GM12801 (cell line): Measurements from ENCODE around the gene NSD2.

ENCODE experiments used
- TF ChIP-seq, protein P1 (sequence below): IDR thresholded peaks from one replicate; pipeline ENCODE4 v1.5.1; 2011; ENCODE audit warnings: control low read depth; ENCODE audit not compliant: insufficient read length; ENCODE audit errors: extremely low read depth

The NSD2 gene

DNA sequence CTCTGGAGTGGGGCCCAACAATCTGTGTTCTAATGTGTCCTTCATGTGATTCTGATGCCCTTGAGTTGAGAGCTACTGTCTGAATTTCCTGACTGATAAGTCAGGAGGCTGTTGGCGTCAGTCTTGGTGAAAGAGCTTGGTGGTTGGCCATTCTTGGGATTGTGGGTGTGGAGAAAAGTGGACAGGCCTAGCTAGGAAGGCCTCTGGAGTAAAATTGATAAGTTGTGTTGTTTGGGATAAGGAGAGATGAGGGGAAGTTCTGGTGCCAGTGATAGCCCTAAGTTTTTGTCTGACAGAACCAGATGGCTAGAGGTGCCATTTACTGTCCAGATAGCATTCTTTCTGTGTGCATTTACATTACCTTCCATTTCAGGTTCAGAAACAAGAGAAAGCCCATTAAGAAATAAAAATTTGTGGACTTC, 11.7 kb downstream of the NSD2 start:
- TF ChIP-seq, protein P1, sequence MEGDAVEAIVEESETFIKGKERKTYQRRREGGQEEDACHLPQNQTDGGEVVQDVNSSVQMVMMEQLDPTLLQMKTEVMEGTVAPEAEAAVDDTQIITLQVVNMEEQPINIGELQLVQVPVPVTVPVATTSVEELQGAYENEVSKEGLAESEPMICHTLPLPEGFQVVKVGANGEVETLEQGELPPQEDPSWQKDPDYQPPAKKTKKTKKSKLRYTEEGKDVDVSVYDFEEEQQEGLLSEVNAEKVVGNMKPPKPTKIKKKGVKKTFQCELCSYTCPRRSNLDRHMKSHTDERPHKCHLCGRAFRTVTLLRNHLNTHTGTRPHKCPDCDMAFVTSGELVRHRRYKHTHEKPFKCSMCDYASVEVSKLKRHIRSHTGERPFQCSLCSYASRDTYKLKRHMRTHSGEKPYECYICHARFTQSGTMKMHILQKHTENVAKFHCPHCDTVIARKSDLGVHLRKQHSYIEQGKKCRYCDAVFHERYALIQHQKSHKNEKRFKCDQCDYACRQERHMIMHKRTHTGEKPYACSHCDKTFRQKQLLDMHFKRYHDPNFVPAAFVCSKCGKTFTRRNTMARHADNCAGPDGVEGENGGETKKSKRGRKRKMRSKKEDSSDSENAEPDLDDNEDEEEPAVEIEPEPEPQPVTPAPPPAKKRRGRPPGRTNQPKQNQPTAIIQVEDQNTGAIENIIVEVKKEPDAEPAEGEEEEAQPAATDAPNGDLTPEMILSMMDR: no peak

DNA sequence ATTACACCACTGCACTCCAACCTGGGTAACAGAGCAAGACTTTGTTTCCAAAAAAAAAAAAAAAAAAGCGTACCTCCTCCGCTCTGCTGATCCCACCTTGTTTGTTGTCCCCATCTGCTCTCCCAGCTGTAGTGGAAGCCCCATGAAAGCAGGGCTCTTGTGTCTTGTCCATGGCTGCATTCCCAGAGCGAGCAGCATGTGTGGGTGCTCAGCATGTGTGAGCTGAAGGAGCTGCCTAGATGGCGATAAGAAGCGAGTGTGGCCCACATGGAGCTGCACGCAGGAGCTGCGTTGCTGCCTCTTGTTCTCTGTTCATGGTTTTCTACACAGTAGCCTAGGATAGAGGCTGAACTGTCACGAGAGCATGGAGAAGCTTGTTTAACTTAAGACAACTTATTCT, 12.4 kb downstream of the NSD2 start:
- TF ChIP-seq, protein P1: no peak

DNA sequence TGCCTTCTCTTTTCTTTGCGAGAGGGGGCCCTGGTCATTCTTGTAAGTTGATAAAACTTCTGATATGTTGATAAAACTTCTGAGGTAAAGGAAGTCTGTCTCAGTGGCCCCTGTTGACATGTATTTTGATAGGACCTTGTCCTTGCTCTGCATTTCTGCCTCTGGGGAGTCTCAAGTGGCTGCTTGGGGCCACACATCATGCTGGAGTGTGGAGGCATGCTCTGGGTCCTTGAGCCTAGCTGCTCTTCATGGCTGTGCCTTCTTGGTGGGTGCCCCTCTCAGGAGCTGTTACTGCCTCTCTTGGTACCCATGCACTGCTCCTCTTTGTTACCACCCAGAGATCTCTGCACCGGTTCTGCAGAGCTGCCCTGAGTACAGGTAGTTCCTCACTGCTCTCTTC, 14.2 kb downstream of the NSD2 start:
- TF ChIP-seq, protein P1: no peak

DNA sequence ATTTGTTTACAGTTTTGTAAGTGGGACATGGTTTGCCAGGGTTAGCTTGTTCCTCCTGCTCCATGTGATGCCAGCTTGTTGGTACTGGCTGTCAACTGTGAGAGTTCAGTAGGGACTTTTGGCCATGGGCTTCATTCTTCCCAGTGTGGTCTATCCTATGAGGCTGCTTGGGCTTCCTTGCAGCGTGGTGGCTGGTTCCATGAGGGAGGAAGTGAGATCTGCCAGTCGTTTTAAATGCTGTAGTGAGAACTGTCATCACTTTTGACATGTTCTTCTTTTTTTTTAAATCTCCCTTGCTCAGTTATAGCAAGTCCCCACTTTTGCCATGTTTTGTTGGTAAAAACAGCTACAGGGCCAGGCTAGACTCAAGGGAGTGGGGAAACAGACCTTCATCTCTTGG, 15.9 kb downstream of the NSD2 start:
- TF ChIP-seq, protein P1: no peak

DNA sequence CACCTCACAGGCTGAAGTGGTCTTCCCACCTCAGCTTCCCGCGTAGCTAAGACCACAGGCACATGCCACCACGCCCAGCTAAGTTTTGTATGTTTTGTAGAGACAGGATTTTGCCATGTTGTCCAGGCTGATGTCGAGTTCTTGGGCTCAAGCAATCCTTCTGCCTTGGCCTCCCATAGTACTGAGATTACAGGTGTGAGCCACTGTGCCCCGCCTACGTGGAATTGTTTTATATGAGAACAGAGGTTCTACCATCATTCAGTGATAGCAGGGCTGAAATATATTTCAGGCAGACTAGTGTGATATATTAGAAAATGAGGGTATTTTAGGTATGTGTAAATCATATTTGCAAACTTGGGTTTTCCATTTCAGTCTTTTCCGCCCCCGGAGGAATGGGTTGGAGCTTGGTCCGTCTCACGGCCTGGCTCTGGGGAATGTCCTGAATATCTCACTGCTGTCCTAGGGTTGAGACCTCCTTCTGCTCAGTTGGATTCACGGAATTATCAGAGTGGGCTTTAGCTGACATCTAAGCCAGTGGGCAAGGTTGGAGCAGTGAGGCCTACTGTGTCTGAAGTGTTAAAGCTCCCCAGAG, 19.9 kb downstream of the NSD2 start:
- TF ChIP-seq, protein P1: no peak

DNA sequence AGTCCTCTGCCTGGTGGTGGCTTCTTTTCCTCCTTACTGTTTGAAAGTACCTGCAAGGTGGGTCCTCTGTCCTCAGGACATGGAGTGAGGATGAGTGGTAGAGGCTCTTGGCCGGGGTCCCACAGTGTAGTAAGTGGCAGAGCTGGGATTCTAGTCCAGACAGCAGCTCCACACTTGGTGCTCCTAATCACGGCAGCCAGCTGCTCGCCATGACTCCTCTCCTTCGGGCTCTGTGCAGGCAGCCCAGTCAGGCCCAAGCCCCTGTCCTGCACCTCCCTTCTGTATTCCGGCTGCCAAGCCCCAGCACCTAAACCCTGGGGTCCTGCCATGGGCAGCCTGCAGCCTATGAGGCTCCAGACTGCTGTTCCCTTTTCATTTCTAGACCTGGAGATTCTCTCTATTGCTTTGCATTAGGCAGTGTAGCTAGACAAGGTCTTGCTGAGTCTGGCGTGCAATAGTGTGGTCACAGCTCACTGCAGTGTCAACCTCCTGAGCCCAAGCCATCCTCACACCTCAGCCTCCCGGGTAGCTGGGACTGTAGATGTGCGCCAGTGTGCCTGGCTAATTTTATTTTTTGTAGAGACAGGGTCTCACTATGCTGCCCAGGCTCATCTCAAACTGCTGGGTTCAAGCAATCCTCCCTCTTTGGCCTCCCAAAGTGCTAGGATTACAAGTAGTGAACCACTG, 24.9 kb downstream of the NSD2 start:
- TF ChIP-seq, protein P1: no peak

DNA sequence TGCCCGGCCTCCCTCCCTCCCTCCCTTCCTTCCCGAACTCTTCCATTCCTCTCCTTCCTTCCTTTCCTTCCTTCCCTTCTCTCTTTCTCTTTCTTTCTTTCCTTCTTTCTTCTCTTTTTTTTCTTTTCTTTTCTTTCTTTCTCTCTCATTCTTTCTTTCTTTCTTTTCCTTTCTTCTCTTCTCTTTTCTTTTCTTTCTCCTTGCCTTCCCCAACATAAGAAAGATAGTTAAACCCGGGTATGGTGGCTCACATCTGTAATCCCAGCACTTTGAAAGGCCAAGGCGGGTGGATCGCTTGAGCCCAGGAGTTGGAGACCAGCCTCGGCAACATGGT, 25.4 kb downstream of the NSD2 start:
- TF ChIP-seq, protein P1: no peak
